Keratinocyte (primary cell): ENCODE measurements around the gene GPR180. TPM values are rescaled to one million over a fixed set of nuclear protein-coding genes. Genes with fewer than 3 reads are reported as not detected.

Experiments
- DNase-seq: peaks from one replicate; pipeline ENCODE4 v3.0.0-alpha.2; 2011; ENCODE audit warnings: low read depth, missing footprints, low spot score
- FAIRE-seq: peaks from 2 replicates; lab custom pipeline; 2011; peaks lifted over from hg19 to GRCh38; lab: Jason Lieb, UNC
- H2AFZ ChIP-seq: 2 replicates; pipeline ENCODE4 v1.6.0; 2012; ENCODE audit warnings: low read length, control low read depth, inconsistent platforms; ENCODE audit not compliant: control insufficient read depth
- H3K27ac ChIP-seq: 2 replicates; pipeline ENCODE4 v1.5.1; 2011; ENCODE audit warnings: low read length; ENCODE audit not compliant: control insufficient read depth, insufficient read depth
- H3K27me3 ChIP-seq: 3 replicates; pipeline ENCODE4 v1.6.0; 2011; ENCODE audit warnings: low read length; ENCODE audit not compliant: control insufficient read depth, insufficient read depth; ENCODE audit errors: extremely low read depth
- H3K36me3 ChIP-seq, 2 experiments: 2 replicates in 1 of 2; 3 replicates in 1 of 2; pipeline ENCODE4 v1.5.1; 2011; ENCODE audit warnings: low read length in 2 of 2, mild to moderate bottlenecking in 1 of 2; ENCODE audit not compliant: control insufficient read depth in 2 of 2, insufficient read depth in 2 of 2; ENCODE audit errors: extremely low read depth in 1 of 2
- H3K4me1 ChIP-seq: 3 replicates; pipeline ENCODE4 v1.5.1; 2011; ENCODE audit warnings: low read length; ENCODE audit not compliant: control insufficient read depth, insufficient read depth; ENCODE audit errors: extremely low read depth
- H3K4me2 ChIP-seq: 3 replicates; pipeline ENCODE4 v1.6.0; 2011; ENCODE audit warnings: low read depth, low read length; ENCODE audit not compliant: control insufficient read depth, insufficient read depth; ENCODE audit errors: extremely low read depth
- H3K4me3 ChIP-seq, 3 experiments: fragments of 200-600 bp in 1 of 3; sonication (generic) in 1 of 3; 2 replicates in 2 of 3; 3 replicates in 1 of 3; pipeline ENCODE4 v1.5.1; 2011 to 2016; ENCODE audit warnings: low read length in 3 of 3, mild to moderate bottlenecking in 3 of 3, control low read depth in 2 of 3, inconsistent platforms in 1 of 3, low read depth in 1 of 3, mixed read lengths in 1 of 3, mixed run types in 1 of 3, moderate library complexity in 1 of 3; ENCODE audit not compliant: control insufficient read depth in 2 of 3, insufficient read depth in 2 of 3; ENCODE audit errors: extremely low read depth in 1 of 3
- H3K79me2 ChIP-seq: 2 replicates; pipeline ENCODE4 v1.6.0; 2012; ENCODE audit warnings: low read length; ENCODE audit not compliant: control insufficient read depth, insufficient read depth
- H3K9ac ChIP-seq: 3 replicates; pipeline ENCODE4 v1.6.0; 2011; ENCODE audit warnings: low read length; ENCODE audit not compliant: control insufficient read depth, insufficient read depth; ENCODE audit errors: extremely low read depth
- H3K9me1 ChIP-seq: 3 replicates; pipeline ENCODE4 v1.6.0; 2011; ENCODE audit warnings: low read length; ENCODE audit not compliant: control insufficient read depth, insufficient read depth; ENCODE audit errors: extremely low read depth
- H3K9me3 ChIP-seq: 2 replicates; pipeline ENCODE4 v1.5.1; 2012; ENCODE audit warnings: low read depth, low read length; ENCODE audit not compliant: control insufficient read depth
- H4K20me1 ChIP-seq: 3 replicates; pipeline ENCODE4 v1.6.0; 2011; ENCODE audit warnings: low read length; ENCODE audit not compliant: control insufficient read depth, insufficient read depth; ENCODE audit errors: extremely low read depth
- CTCF ChIP-seq, 3 experiments: IDR thresholded peaks in 1 of 3; conservative IDR thresholded peaks in 1 of 3; optimal IDR thresholded peaks in 1 of 3; 2 replicates in 2 of 3; 3 replicates in 1 of 3; pipeline versions ENCODE3 to v1.5.1; 2011; ENCODE audit warnings: low read length in 3 of 3, mild to moderate bottlenecking in 3 of 3, moderate library complexity in 2 of 3, control low read depth in 1 of 3, inconsistent platforms in 1 of 3; ENCODE audit not compliant: insufficient read depth in 2 of 3; ENCODE audit errors: extremely low read depth in 1 of 3
- EZH2 ChIP-seq: IDR thresholded peaks from one replicate; pipeline ENCODE4 v1.6.1; 2012; ENCODE audit warnings: inconsistent platforms, mild to moderate bottlenecking, low read length, moderate library complexity
- dilution Hi-C: fragments of 300-500 bp; cut with MboI; formaldehyde crosslinking; loops from one replicate; pipeline ENCODE4 v1.7.0; 2020; ENCODE audit warnings: low sequenced_read_pairs; ENCODE audit not compliant: extremely low pct_ligation_motif_present
- polyA plus RNA-seq, 5 experiments: library from polyadenylated mRNA; depleted of rRNA in 3 of 5; stranded (reverse) in 3 of 5; stranded (forward) in 1 of 5; unstranded in 1 of 5; fragments of >200 nt; gene quantifications; 1 replicate in 1 of 5; 2 replicates in 3 of 5; 3 replicates in 1 of 5; pipeline versions ENCODE4 v1.2.1 to v1.2.3, GENCODE V29; 2011 to 2012; ENCODE audit warnings: missing spikeins in 2 of 5, low read depth in 1 of 5, low replicate concordance in 1 of 5

The GPR180 gene
- polyA plus RNA-seq, 1 donor (not counting 4 experiments of a cell fraction or from before 2014, with no cell fraction given) = 9.9 TPM

- H4K20me1 ChIP-seq = no peaks in the 10 kb centered on the region
- dilution Hi-C loops = no loop called here
- peaks cover 11% of the 10 kb centered on the region for H3K4me1 ChIP-seq
- peak within 1 kb of the TSS; percentile 99 for H2AFZ ChIP-seq
- H3K4me3 ChIP-seq = peak within 1 kb of the TSS; percentile 76 to 98 (median 87)
- no peaks in the 10 kb centered on the region for H3K9me3 ChIP-seq
- no peaks in the 10 kb centered on the region for H3K27me3 ChIP-seq
- peak within 1 kb of the TSS; percentile 97 for H3K9ac ChIP-seq
- no peak for TF ChIP-seq CTCF (optimal IDR thresholded peaks at IDR 0.05 in 1 of 3, IDR thresholded peaks at IDR 0.05 in 1 of 3, conservative IDR thresholded peaks at IDR 0.05 in 1 of 3; ENCODE audit: extremely low read depth in 1 of 3, insufficient read depth in 2 of 3, low read length in 3 of 3)
- no peak for TF ChIP-seq EZH2
- peaks cover 31% of the 10 kb centered on the region for H3K79me2 ChIP-seq
- H3K27ac ChIP-seq = peak within 1 kb of the TSS; percentile 92
- DNase-seq (peak; percentile 76), FAIRE-seq (peak; percentile 71)
- peak within 1 kb of the TSS; percentile 86 for H3K4me2 ChIP-seq
- H3K9me1 ChIP-seq = no peaks in the 10 kb centered on the region
- no peaks in the 10 kb centered on the region for H3K36me3 ChIP-seq
Observed at GRCh38 chr13:94595950-94596574, 5.6 kb upstream of the GPR180 start, which contains the start of gene TGDS. TGDS (minus strand) TSS chr13:94596152; CDS start chr13:94596136, 16 bp downstream.

DNA sequence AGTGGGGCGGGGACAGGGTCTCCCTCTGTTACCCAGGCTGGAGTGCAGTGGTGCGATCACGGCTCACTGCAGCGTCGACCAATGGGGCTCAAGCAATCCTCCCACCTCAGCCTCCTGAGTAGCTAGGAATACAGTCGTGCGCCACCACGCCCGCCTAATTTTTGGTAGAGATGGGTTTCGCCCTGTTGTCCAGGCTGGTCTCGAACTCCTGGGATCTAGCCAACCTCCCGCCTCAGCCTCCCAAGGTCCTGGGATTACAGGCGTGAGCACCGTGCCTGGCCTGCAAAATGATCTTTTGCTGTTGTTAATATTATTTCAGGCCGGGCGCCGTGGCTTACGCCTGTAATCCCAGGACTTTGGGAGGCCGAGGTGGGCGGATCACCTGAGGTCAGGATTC, 5.1 kb upstream of the GPR180 start:
- DNase-seq = no peak

More for the DNA sequence above, 5.1 kb upstream of the GPR180 start:
- peak overlapping the region; percentile 92 for H3K27ac ChIP-seq
- no peaks in the 10 kb centered on the region for H3K36me3 ChIP-seq
- peak overlapping the region; percentile 97 for H2AFZ ChIP-seq
- no peaks in the 10 kb centered on the region for H3K9me1 ChIP-seq
- peak overlapping the region; percentile 82 for H3K4me2 ChIP-seq
- no peak for FAIRE-seq
- no peaks in the 10 kb centered on the region for H3K27me3 ChIP-seq
- H3K79me2 ChIP-seq = peaks cover 28% of the 10 kb centered on the region
- H4K20me1 ChIP-seq = no peaks in the 10 kb centered on the region
- peak overlapping the region; percentile 76 to 98 (median 87) for H3K4me3 ChIP-seq
- dilution Hi-C loops = no loop called here
- peak overlapping the region; percentile 97 for H3K9ac ChIP-seq
- H3K9me3 ChIP-seq = no peaks in the 10 kb centered on the region
- peaks cover 11% of the 10 kb centered on the region for H3K4me1 ChIP-seq
- no peak for TF ChIP-seq CTCF (optimal IDR thresholded peaks at IDR 0.05 in 1 of 3, IDR thresholded peaks at IDR 0.05 in 1 of 3, conservative IDR thresholded peaks at IDR 0.05 in 1 of 3; ENCODE audit: extremely low read depth in 1 of 3, insufficient read depth in 2 of 3, low read length in 3 of 3)
- no peak for TF ChIP-seq EZH2
